GM13977 (cell line): ENCODE measurements around the gene FBLN2.

ENCODE experiments used
- DNase-seq: peaks from one replicate; pipeline ENCODE4 v3.0.0; 2012; ENCODE audit warnings: low spot score
- in situ Hi-C: fragments of 300-500 bp; cut with MboI; formaldehyde crosslinking; loops from one replicate; pipeline ENCODE4 v1.12.0; 2022; ENCODE audit warnings: low sequenced_read_pairs, low pct_unique_long_range_greater_than_20kb, mixed read lengths, inconsistent platforms; ENCODE audit not compliant: unreplicated experiment
- TF ChIP-seq, protein P1 (sequence below): IDR thresholded peaks from 2 replicates; pipeline ENCODE4 v1.5.1; 2012; ENCODE audit warnings: mild to moderate bottlenecking, control low read depth; ENCODE audit not compliant: insufficient read depth; ENCODE audit errors: extremely low read depth, missing control alignments

FBLN2 gene

DNA sequence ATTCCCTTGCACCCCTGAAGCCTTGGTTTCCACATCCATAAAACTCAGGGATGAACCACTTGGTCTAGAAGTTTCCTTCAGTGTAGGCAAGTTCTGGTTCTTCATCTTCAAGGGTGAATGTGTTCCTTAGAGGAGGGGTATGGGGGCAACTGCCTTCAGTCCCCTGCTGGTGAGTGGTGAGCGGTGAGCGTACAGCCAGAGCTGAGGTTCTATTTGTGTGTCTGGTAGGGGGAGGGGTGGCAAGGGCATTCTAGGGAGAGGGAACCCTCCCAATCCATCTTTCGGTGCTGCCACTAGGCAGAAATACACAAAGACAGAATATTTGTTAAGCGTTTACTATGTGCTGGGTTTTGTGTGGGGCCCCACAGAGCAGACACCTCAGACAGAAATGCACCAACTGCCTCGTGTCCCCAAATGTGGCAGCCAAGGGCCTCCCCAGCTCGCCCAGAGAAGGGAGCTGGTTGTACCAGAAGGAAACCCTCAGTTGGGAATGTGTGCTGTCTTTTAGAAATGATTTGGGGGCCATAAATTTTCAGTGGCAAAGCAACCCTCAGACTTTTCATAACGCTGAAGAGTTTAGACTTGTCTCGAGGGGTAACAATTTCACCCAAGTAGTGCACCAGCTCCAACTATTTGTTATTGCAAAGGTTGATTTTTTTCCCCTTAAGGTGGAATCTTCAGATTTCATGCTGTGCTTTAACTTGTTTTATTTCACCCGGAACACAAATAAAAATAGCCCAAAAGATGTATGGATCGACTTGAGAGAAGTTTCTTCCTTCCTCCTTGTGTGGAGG, 137.6 kb downstream of the FBLN2 start:
- no peak for DNase-seq

DNA sequence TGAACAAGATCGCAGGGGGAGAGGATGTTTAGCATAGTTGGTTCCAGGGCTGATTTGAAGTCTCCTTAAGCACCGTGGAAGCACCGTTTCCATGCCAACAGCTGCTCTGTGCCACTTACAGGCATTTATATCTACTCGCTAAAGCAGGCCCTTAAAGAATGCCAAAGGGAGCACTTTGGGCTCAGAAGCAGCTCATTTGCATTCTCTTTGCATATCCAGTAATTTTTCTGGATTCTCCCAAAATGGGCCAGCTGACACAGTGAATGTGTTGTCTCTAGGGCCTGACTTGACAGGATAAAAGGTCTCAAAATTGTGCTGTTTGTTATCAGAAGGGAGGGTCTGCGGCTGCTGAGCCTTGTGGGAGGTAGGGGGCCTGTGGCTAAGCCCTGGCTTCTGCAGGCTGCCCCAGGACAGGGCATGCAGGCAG, 138.6 kb downstream of the FBLN2 start:
- DNase-seq = no peak
- TF ChIP-seq, protein P1, sequence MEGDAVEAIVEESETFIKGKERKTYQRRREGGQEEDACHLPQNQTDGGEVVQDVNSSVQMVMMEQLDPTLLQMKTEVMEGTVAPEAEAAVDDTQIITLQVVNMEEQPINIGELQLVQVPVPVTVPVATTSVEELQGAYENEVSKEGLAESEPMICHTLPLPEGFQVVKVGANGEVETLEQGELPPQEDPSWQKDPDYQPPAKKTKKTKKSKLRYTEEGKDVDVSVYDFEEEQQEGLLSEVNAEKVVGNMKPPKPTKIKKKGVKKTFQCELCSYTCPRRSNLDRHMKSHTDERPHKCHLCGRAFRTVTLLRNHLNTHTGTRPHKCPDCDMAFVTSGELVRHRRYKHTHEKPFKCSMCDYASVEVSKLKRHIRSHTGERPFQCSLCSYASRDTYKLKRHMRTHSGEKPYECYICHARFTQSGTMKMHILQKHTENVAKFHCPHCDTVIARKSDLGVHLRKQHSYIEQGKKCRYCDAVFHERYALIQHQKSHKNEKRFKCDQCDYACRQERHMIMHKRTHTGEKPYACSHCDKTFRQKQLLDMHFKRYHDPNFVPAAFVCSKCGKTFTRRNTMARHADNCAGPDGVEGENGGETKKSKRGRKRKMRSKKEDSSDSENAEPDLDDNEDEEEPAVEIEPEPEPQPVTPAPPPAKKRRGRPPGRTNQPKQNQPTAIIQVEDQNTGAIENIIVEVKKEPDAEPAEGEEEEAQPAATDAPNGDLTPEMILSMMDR = no peak
- in situ Hi-C loops = no loop called here

More for the DNA sequence above, 137.6 kb downstream of the FBLN2 start:
- in situ Hi-C loops = no loop called here
- TF ChIP-seq, protein P1 = no peak
